Ureter (tissue), 1 donor: ENCODE measurements around the gene CHMP2A. TPM values are rescaled to one million over a fixed set of nuclear protein-coding genes. Genes with fewer than 3 reads are reported as not detected.
"Not testable (repeated sequence)": the region's sequence is repeated elsewhere in the genome, so short reads cannot be mapped to it uniquely, and the experiment has no call there.

ENCODE experiments used
- DNase-seq: peaks from one replicate; pipeline ENCODE4 v3.0.0-alpha.2; 2020; ENCODE audit warnings: low spot score
- total RNA-seq: library from RNA; stranded (reverse); gene quantifications from one replicate; pipeline ENCODE4 v1.2.4, GENCODE V29; 2023
- donor health status: DM: yes; HTN: yes; CAD: no.

The CHMP2A gene
- total RNA-seq, 1 donor from 2014 or later = 137 TPM

DNA sequence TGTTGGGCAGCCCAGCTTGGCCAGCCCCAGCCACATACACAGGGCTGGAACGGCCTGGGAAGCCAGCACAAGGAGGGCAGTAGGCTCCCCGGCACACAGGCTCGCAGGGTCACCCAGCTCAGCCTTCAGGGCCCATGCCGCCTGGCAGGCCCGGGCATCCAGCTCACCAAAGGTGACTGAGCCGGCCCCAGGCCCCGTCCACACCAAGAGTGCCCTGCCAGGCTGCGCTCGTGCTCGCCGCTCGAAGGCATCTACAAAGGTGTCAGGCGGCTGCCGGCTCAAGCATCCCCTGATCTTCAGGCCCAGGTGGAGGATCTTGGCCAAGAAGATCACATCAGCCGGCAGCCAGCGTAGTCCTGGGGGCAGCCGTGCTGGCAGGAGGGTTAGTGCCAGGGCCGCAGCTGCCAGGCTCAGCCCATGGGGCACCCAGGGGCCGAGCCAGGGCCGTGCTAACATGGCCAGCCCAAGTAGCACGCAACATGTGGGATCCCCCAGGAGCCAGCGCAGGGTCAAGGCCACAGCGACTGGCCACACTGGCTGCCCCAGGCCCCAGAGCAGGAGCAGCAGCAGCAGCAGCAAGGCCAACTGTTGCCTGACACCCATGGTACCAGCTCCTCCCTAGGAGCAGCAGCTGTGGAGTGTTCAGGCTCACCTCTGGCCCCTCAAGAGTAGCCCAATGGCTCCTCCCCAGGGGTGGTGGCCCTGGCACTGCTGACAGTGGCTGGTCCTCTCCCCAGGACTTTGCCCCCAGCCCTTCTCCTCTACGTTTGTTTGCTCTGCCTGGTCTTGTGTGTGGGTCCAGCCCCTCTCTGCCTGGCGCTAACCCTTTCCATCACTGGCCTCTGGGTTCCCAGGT, 43.3 kb downstream of the CHMP2A start, which contains the start of gene SLC27A5:
Gene SLC27A5, minus strand, starts transcription at position 640 of the 856 bp plus-strand sequence. Its CDS starts 37 bp downstream, at position 603.
- no peak for DNase-seq

DNA sequence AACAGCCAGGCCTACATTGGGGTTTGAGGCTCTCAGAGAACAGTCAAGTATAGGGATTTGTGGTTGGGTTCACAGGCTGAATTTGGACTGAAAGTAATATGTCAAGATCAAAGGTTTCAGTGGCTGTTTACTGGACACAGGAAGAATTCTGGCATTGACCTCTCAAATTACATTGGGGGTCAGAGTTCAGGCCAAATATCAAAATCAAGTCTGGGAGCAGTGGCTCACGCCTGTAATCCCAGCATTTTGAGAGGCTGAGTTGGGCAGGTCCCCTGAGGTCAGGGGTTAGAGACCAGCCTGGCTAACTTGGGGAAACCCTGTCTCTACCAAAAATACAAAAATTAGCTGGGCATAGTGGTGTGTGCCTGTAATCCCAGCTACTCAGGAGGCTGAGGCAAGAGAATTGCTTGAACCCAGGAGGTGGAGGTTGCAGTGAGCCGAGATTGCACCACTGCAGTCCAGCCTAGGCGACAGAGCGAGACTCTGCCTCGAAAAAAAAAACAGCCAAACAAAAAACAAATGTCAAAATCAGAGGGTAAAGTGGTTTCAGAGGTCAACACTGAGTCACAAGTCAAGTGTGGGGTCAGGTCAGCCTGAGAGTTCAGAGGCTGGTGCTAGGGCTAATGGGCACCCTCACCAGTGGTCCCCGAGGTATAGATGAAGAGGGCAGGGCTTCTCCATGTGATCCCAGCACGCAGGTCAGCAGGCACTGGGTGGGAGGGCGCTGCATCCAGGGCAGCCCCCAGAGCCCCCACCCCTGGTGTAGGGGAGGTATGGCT, 44.6 kb downstream of the CHMP2A start:
- DNase-seq = no peak

DNA sequence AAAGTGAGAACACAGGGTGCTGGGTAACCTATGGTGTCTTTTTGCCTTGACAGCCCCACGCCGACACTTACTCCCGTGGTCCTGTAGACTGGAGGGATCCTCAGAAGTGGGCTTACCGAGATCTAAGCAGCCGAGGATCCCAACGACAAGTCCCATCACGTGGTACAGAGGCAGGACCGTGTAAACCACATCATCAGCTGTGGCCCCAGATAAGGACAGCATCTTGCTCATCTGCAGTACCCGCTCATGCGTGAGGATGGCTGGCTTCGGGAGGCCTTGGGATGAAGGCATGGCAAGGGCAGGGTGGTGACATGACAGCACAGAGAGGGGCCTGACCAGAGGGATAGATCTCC, 45.2 kb downstream of the CHMP2A start:
- DNase-seq = no peak

DNA sequence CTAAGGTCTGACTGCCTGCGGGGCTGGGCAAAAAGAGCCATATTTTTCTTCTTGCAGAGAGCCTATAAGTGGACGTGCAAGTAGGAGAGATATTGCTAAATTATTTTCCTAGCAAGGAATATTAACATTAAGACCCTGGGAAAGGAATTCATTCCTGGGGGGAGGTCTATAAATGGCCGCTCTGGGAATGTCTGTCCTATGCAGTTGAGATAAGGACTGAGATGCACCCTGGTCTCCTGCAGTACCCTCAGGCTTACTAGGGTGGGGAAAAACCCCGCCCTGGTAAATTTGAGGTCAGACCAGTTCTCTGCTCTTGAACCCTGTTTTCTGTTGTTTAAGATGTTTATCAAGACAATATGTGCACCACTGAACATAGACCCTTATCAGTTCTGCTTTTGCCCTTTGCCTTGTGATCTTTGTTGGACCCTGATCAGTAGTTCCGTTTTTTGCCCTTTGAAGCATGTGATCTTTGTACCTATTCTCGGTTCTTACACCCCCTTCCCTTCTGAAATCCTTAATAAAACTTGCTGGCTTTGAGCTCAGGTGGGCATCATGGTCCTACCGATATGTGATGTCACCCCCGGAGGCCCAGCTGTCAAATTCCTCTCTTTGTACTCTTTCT, 47.2 kb downstream of the CHMP2A start:
- DNase-seq = not testable (repeated sequence)

Other genes starting within 250 kb of the CHMP2A start
- gene ERVK3-1, start 249.7 kb downstream of the CHMP2A start, total RNA-seq = 38.8 TPM
- 3.5 TPM for gene ZSCAN22, start 228.1 kb downstream of the CHMP2A start, total RNA-seq
- 10.7 TPM for gene A1BG, start 201.6 kb downstream of the CHMP2A start, total RNA-seq
- gene ZNF497, start 192.4 kb downstream of the CHMP2A start, total RNA-seq = 1.6 TPM
- 3.6 TPM for gene ZNF837, start 174.1 kb downstream of the CHMP2A start, total RNA-seq
- gene RPS5, start 167.8 kb downstream of the CHMP2A start, total RNA-seq = 1,165 TPM
- 1.8 TPM for gene RNF225, start 159.4 kb downstream of the CHMP2A start, total RNA-seq
- gene ZNF584, start 146.5 kb downstream of the CHMP2A start, total RNA-seq = 11.5 TPM
- gene ZNF132, start 115.0 kb downstream of the CHMP2A start, total RNA-seq = 8.0 TPM
- 8.1 TPM for gene ZNF324B, start 103.5 kb downstream of the CHMP2A start, total RNA-seq
- gene ZNF324, start 88.0 kb downstream of the CHMP2A start, total RNA-seq = 14.7 TPM
- gene ZNF446, start 78.8 kb downstream of the CHMP2A start, total RNA-seq = 18.0 TPM
- gene SLC27A5, start 43.1 kb downstream of the CHMP2A start, total RNA-seq = 16.5 TPM
- 14.9 TPM for gene ZBTB45, start 35.3 kb downstream of the CHMP2A start, total RNA-seq
- gene TRIM28, start 11.0 kb downstream of the CHMP2A start, total RNA-seq = 329 TPM
- 60.7 TPM for gene UBE2M, start 3.5 kb upstream of the CHMP2A start, total RNA-seq
- gene MZF1, start 18.2 kb upstream of the CHMP2A start, total RNA-seq = 43.4 TPM